ENCODE data around the gene DNAJB12.
"Not testable (repeated sequence)": the region's sequence is repeated elsewhere in the genome, so short reads cannot be mapped to it uniquely, and the experiment has no call there.

The DNAJB12 gene

DNA sequence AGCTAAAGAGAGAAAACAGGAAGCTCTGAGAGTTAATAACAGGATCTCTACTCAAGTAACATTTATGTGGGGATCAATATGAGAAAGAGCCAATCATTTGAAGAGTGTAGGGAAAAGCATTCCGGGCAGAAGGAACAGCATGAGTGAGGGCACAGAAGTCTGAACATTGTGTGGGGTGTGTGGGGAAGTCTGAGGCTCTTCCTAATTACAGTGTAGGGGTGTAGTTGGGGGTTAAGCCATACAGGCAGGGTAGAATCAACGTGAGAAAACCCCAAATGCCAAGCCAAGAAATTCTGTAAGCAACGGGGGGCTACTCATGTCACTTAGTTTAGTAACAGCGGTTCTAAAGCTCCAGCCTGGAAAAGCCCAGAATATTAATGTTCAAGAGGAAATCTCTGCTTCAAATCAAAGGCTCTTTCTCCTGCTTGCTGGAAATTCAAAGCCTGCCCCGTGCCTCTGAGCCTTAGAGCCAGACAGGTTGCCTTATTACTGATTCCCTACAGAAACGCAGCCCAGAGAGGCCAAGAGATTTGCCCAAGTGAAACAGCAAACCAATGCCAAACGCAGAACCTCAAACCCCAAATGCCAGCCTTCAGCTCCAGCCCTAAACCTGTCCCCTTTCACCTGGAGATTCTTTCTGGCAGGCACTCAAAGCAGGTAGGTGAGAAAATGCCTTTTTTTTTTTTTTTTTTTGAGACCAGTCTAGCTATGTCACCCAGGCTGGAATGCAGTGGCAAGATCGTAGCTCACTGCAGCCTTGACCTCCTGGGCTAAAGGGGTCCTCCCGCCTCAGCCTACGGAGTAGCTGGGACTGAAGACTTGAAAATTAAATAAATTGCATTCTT lies 36.1 kb downstream of the DNAJB12 start:
- DNase-seq (ENCODE audit: insufficient read length, low spot score) = no peak
- peak; percentile 35 for FAIRE-seq

DNA sequence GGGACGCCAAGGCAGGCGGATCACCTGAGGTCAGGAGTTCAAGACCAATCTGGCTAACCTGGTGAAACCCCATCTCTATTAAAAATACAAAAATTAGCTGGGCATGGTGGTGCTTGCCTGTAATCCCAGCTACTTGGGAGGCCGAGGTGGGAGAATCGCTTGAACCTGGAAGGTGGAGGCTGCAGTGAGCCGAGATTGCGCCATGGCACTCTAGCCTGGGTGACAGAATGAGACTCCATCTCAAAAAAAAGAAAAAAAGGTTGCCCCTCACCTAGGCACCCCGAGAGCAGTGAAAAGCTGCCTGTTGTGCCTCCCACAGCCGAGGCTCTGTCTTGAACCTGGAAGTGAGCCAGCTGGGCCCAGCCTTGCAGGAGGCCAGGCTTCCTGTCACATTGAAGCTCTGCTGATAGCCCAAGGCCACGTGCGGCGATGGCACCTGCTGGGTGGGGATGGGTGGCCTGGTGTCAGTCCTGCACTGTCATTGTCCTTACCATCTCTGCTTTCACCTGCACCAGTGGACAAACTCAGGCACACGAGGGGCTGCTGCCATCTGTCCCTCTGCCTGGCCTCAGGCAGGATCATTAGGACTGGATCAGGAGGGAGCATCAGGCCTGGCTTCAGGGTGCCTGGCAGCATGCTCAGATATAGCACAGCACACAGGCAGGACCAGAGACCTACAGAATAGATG lies 37.8 kb downstream of the DNAJB12 start:
- FAIRE-seq (no peak), DNase-seq (ENCODE audit: insufficient read length, low spot score) (no peak)

DNA sequence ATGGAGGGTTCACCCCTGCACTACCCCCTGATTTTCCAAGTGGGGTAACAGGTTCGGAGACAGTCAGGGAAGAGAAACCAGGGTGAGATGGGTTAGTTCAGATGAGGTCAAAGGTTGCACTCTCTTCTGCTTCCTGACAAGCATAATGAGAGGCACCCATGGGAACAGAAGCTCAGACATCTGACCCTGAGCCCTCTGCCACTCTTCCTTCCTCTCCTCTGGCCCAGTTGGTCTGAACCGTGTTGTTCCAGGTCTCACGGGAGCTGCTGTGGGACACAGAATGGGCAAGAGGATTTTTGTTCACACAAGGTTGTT lies 38.4 kb downstream of the DNAJB12 start:
- FAIRE-seq (no peak), DNase-seq (ENCODE audit: insufficient read length, low spot score) (no peak)

DNA sequence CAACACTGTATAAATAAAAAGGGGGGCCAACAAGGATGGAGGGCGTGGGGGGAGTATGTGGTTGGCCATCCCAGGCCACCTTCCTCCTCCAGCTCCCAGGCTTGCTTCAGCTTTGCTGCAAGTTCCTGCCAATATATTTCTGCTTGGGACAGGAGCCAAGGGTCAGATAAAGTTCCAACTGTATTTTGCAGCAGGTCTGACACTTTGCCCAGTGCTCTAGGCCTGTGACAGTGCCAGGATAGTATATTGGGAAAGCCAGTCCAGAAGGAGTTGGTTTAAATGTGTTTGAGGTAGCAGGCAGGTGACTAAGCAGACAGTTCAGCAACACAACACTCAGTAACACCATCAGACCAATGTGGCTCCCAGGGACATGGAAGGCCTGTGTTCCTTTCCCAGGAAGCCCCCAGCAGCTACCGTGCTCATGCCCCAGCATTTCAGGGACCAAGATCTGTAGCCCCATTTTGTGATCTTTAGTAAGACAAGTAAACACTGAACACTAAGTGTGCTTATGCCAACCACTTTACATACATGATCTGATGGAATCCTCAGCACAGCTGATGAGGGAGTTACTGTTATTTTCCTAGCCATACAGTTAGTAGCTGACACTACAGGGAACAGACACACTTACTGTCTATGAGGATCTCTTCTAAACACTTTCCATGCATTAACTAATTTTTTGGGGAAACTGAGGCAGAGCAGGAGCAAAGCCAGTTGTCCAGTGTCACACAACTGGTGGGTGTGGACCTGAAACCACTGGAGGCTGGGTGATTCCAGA lies 38.9 kb downstream of the DNAJB12 start:
- DNase-seq (ENCODE audit: insufficient read length, low spot score) (no peak), FAIRE-seq (no peak)

DNA sequence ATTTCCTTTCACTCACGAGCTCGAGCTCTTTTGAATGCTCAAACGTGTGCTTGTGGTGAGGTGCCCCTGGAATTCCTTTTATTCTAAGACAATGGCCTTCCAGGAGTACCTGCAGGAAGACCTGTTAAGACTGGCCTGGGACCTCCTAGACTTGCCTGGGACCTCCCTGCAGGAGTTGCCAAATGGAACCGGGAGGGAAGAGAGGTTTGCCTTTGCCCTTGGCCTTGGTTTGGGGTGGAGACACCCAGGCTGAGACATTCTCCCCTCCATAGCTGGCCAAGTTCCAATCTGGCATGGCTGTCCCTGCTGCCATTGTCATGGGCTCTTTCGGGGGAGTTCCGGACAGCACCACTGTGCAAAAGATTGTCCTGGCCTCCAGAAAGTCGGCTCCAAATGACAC lies 39.7 kb downstream of the DNAJB12 start:
- DNase-seq (ENCODE audit: insufficient read length, low spot score) = no peak
- no peak for FAIRE-seq

DNA sequence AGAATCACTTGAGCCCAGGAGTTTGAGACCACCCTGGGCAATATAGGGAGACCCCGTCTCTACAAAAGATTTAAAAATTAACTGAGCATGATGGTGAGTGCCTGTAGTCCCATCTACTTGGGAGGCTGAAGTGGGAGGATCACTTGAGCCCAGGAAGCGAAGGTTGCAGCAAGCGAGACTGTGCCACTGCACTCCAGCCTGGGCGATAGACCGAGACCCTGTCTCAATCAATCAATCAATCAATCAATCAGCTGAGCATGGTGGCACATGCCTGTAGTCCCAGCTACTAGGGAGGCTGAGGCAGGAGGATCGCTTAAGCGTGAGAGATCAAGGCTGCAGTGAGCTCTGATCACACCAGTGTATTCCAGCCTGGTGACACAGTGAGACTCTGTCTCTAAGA lies 40.5 kb downstream of the DNAJB12 start:
- DNase-seq (ENCODE audit: insufficient read length, low spot score) = no peak
- no peak for FAIRE-seq

DNA sequence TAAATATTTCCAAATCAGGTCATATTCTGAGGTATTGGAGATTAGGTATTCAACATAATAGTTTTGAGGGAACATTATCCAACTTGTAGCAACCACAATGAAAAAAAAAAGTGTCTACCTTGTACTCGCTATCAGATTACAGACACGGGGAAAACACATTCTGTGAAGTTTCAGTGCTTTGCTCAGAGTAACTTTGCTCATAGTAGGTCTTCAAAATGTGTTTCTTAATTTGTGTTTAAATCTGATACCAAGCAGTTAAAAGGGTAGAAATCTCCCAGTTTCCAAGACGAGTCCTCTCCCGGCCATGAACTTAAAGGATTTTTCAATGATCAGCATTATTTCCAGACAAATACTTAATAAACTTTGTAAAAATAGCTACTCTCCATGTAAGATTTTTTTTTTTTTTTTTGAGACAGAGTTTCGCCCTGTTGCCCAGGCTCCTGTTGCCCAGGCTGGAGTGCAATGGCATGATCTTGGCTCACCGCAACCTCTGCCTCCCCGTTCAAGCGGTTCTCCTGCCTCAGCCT lies 41.8 kb downstream of the DNAJB12 start:
- no peak for FAIRE-seq

DNA sequence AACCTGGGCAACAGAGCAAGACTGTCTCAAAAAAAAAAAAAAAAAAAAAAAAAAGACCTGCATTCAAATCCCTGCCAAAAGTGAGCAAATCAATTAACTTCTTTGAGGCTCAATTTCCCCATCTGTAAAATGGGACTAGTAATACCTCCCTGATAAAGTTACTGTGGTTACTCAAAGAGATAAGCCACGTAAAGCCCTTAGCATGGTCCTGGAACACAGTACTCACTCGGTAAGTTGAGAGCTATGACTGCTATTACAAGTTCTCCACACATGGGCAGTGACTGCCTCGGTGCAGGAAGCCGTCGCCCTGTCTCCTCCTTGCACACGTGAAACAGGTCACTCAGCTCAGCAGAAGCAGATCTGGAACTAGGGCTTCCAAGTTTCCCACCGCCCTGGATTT lies 43.1 kb downstream of the DNAJB12 start:
- DNase-seq (ENCODE audit: insufficient read length, low spot score) (no peak), FAIRE-seq (no peak)

More for the DNA sequence above, 41.8 kb downstream of the DNAJB12 start:
- no peak for DNase-seq (ENCODE audit: insufficient read length, low spot score)

DNA sequence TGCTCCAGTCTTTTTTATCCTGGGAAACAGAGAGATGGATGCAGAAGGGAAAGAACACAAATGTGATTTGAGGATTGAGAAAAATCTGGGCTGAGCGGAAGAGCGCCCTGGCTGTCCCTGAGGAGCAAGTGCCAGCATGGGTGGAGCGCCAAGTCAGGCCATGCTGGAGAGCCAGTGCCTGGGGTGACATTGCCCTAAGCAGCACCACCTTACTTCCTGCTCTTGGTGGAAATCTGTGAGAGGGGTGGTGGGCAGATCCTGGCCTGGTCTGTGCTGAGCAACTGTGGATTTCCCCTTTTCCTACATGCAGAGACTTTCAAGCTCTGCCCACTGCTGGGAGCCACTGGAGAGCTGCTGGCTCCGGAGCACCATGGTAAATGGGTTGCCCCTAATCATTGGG lies 44.1 kb downstream of the DNAJB12 start:
- no peak for DNase-seq (ENCODE audit: insufficient read length, low spot score)
- no peak for FAIRE-seq

DNA sequence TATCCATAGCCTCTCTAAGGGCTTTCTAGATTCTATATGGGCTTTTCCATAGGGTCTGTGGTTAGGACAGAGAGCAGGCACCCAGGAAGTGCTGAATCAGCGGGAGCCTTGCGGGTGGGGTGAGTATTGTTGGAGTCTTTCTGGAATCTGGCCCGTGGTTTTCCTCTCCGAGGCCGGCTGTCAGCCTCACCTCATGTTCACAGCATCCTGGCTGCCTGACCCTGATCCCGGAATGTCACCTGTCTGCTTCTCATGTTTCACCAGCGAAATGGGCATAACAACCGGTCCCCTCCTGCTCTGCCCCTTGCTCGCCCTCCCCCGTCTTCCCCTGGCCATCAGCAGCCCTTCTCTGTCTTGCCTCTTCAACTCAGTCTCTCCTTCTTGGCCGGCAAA lies 44.5 kb downstream of the DNAJB12 start:
- no peak for DNase-seq (ENCODE audit: insufficient read length, low spot score)
- FAIRE-seq = no peak

DNA sequence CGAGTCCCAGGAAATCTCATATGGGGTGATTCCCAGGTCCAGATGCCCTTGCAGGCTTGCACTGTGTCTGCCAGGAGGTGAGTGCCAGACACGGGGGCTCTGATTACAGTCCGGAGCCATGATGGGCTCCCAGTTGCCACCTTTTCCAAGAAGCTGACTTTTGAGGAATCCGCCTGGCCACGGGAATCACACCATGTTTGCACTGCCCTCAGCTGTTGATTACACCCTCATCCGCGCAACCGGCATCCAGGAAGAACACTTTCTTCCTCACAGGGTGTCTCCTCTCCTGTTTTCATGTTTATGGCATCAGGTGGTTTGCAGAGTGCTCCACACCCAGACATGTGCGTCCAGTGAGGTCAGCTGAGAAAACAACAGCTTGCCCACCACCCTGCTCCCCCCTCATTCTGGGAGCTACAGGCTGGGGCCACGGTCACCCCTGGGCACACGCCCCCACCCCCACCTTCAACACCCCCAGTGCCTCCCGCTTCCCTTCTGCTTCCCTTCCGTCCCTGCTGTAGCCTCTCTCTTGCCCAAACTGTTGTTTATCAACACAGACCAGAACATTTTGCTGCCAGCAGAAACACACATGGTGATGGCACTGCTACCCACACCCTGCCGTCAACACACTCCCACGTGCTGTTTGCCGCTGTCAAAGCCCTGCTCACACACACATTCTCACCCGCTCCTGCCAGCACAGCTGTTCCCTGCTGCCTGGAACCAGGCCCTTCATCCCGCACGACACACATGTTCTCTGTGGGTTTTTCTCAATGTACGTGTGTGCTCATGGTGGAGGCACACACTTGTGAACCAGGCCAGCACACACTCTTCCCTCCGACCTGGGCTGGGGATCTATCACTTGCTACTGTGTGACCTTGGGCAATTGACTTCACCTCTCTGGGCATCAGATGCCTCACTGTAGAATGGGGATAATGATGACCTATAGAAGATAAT lies 45.2 kb downstream of the DNAJB12 start:
- DNase-seq (ENCODE audit: insufficient read length, low spot score) = no peak
- no peak for FAIRE-seq

DNA sequence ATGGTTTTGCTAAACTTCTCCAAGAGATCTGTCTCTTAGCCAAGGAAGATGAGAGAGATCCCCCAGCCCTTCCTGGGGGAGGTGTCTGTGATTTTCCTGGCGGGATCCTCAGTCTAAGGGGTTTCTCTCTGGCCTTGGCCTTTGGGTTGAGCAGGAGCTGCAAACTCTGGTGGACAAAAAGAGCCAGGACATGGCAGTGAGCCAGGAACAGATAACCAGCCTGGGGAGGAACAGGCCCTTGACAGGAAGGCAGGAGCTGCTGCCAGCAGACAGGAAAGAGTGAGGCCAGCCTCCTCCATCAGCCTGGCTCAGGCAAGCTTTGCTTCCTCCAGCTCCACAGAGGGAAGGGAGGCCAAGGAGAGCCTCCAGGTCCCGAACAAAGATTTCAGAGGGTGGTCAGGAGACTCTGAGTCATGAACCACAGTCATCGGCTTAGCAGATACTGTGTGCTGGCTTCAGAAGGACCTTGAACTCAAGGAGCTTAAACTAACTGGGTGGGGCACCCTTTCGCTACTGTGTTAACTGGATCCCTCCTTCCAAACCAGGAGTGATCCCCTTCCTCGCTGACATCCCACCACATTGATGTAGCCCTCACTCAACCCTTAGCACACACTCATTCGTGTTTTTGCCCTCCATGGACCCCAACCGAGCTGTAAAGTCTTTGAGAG lies 46.3 kb downstream of the DNAJB12 start:
- no peak for FAIRE-seq
- DNase-seq (ENCODE audit: insufficient read length, low spot score) = no peak

DNA sequence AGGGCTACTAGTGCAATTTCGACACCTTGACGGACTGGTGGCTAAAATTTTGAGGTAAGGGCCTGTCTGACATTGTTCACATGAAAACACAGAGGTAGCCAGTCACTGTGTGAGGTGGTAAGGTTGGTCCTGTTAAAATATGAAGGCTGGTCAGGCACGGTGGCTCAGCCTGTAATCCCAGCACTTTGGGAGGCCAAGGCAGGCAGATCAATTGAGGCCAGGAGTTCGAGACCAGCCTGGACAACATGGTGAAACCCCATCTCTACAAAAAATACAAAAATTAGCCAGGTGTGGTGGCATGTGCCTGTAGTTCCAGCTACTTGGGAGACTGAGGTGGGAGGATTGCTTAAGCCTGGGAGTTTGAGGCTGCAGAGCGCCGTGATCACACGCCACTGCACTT lies 47.0 kb downstream of the DNAJB12 start:
- not testable (repeated sequence) for FAIRE-seq; DNase-seq (ENCODE audit: insufficient read length, low spot score)

DNA sequence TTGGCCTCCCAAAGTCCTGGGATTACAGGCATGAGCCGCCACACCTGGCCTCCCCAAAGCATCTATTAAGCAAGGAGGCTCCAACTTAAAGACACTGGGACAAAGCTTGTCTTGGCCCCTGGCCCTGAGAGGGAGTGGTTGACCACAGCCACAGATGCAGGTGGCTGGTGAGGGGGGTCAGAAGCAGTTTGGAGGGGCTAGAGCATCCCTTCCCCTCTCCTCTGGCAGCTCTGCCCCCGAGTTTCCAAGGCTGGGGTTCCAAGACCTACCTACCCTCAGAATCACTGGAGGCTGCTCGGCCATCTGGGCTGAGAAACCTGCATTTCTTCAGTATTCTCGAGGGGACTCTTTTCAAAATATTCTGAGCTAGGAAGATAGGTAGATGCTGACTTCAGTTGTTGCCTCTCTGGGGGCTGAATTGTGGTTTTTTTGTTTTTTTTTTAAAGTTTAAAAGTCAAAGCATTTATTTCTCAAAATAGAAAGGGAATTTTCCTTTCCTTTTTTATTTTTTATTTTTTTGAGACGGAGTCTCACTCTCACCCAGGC lies 48.4 kb downstream of the DNAJB12 start:
- FAIRE-seq (no peak), DNase-seq (ENCODE audit: insufficient read length, low spot score) (no peak)

DNA sequence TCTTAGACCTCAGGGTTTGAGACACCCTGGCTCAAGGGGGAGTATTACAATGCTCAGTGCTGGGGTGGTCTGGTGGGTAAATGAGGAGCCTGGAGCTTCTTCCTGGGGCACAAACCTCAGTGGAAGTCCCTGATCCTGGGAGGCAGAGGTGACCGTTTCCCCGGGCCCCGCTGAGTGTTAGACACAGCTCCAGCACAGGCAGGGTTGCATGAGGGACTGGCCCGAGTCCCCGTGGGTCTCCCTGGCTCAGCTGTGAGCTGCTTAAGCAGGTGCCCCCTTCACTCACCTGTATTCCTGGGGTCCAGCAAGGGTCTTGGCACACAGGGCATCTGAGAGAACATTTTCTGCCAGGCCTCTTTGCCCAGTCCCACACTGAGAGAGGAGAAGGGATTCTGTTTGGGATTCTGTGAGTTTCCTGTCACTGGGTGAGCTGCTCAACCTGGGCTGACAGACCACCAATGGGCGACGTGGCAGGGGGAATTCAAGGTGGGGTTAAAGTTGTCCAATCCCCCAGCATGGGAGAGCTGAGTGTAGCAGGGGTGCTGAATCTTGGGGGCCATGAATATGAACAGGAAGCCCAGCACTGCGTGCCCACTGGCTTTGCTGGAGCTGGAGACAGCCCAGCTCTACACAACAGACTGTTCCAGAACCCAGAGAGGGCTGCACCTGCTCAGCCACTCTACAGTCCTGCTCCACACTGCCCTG lies 51.1 kb downstream of the DNAJB12 start:
- FAIRE-seq (no peak), DNase-seq (ENCODE audit: insufficient read length, low spot score) (no peak)

DNA sequence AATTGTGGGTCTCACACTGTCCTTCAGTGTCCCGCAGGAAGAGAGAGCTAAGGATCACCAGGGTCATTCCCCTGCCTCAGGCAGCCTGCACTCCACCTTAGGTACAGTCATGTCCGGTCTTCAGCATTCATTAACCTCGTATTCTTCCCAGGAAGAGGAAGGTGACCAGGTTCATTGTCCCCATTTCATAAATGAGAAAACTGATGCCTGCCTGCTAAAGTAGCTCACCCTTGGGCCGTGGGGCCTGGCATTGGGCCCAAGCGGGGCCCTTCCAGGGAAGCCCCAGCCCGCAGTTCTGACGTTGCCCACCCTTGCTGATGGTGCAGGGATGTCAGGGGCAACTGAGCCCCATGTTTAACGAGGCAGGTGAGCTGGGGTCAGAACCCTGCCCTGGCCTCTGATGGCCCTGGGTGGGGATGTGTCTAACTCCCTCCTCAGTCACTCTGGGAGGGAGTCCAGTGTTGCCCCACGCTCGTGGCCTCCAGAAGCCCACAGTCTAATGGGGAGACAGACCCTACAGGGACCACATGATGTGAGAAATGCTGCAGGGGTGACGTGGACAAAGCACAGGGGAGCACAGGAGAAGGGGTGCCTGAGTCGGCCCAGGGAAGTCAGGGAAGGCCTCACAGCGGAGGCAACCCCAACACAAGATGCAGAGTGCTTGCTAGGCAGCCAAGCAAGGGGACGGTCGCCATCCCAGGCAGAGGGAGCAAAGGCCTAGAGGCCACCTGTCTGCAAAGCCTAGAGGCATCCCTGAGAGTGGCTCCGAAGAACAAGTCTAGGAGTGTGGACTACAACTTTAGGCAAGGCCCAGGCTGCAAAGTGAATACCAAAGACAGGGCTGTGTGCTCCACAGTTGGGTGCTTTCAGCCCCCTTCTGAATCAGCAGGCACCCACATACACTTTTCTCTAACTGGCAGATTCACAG lies 55.9 kb downstream of the DNAJB12 start:
- FAIRE-seq (no peak), DNase-seq (ENCODE audit: insufficient read length, low spot score) (no peak)

DNA sequence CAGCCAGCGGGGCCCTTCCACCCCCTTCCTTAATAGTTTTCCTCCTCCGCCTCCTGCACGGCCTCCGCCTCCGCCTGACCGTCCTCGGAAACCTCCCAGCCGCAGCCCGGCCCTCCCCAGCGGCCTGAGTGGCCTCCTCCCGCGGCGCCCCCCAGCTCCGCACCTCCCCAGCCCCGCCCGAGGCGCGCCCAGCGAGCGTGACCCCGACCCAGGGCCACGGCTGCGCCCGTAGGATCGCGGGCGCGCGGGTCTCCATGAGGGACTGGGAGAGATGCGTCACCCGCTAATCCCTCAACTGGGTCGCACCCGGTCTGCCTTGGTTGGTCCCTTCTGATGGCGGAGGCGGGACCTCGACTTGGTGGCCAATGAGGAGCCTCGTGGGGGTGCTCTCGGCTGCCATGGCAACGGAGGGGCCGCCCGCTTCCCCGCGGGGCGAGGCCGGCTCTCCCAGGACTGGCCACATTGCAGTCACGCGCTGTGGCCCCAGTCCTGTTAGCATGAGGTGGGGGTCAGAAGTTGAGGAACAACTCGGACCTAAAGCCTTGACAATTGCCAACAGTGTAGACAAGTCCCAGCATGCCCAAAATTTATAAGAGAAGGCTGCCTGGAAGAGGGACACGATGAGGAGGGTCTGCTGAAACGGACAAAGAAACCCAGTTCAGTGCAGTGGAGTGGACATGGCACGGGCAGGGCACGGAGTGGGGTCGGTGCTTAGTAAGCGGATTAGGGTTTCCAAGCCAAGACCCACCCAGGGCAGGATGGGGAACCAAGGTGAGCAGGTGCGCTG lies 56.7 kb downstream of the DNAJB12 start:
- DNase-seq (ENCODE audit: insufficient read length, low spot score) (peak; percentile 90), FAIRE-seq (peak; percentile 97)
